Tibial artery (tissue), 4 donors: ENCODE results near the gene XIRP2.

Source experiments
- DNase-seq, 2 donors: peaks; one replicate each; pipeline ENCODE4 v3.0.0-alpha.2; 2019
- H3K27ac ChIP-seq, 2 donors: fragments of 200-600 bp; sonication (generic) in 1 of 2; 1 replicate in 1 of 2; 2 replicates in 1 of 2; pipeline ENCODE4 v1.5.1; 2018 to 2019; ENCODE audit warnings: mild to moderate bottlenecking in 1 of 2
- H3K27me3 ChIP-seq, 2 donors: fragments of 200-600 bp; sonication (generic) in 1 of 2; one replicate each; pipeline versions ENCODE4 v1.5.1 to v1.6.0; 2016 to 2019
- H3K36me3 ChIP-seq, 3 donors: fragments of 200-600 bp; sonication (generic) in 2 of 3; one replicate each; pipeline ENCODE4 v1.5.1; 2016 to 2019; ENCODE audit warnings: mild to moderate bottlenecking in 2 of 3
- H3K4me1 ChIP-seq, 4 donors: fragments of 200-600 bp; sonication (generic) in 2 of 4; 1 replicate in 3 of 4; 2 replicates in 1 of 4; pipeline ENCODE4 v1.5.1; 2016 to 2019
- H3K4me3 ChIP-seq, 2 donors: fragments of 200-600 bp; sonication (generic) in 1 of 2; 1 replicate in 1 of 2; 2 replicates in 1 of 2; pipeline ENCODE4 v1.5.1; 2018 to 2019; ENCODE audit warnings: mild to moderate bottlenecking in 2 of 2
- H3K9me3 ChIP-seq, 3 donors: fragments of 200-600 bp; sonication (generic) in 1 of 3; one replicate each; pipeline ENCODE4 v1.5.1; 2016 to 2019
- CTCF ChIP-seq, 2 experiments: fragments of 200-600 bp in 1 of 2; fragments of 450-650 bp in 1 of 2; IDR thresholded peaks; one replicate each; pipeline ENCODE4 v1.5.1; 2017 to 2019; ENCODE audit warnings: antibody characterized with exemption in 2 of 2, mild to moderate bottlenecking in 1 of 2, moderate library complexity in 1 of 2
- intact Hi-C: fragments of 100-400 bp; cut with DNase I; formaldehyde crosslinking; loops from one replicate; pipeline ENCODE4 v1.15.0; 2023; ENCODE audit warnings: low total_unique reads

Gene XIRP2

GRCh38 chr2:167209784-167210183 is 321.5 kb downstream of the XIRP2 start:
- H3K4me3 ChIP-seq: no peak overlapping the region
- H3K4me1 ChIP-seq: peaks cover 0 to 7% (median 0%) of the 10 kb centered on the region in 4 donors
- intact Hi-C loops: no loop called here
- no peak overlapping the region for H3K27ac ChIP-seq
- H3K9me3 ChIP-seq: no peaks in the 10 kb centered on the region
- no peak for TF ChIP-seq CTCF (IDR thresholded peaks at IDR 0.05)
- H3K36me3 ChIP-seq: no peaks in the 10 kb centered on the region
- no peaks in the 10 kb centered on the region for H3K27me3 ChIP-seq
- DNase-seq: no peak

- Histone ChIP-seq H3K27me3 (no peaks in the 10 kb centered on the region), H3K27ac (no peak overlapping the region), H3K9me3 (no peaks in the 10 kb centered on the region), H3K4me1 (peaks cover 0 to 7% (median 0%) of the 10 kb centered on the region in 4 donors), H3K36me3 (no peaks in the 10 kb centered on the region), H3K4me3 (no peak overlapping the region)
- peak; percentile 79 to 81 for TF ChIP-seq CTCF (IDR thresholded peaks at IDR 0.05)
- no peak for DNase-seq
- intact Hi-C loops: no loop called here
These were observed 323.9 kb downstream of the XIRP2 start for GRCh38 chr2:167212014-167212648.

- no peak for DNase-seq
- Histone ChIP-seq H3K4me3 (no peak overlapping the region), H3K36me3 (no peaks in the 10 kb centered on the region), H3K9me3 (no peaks in the 10 kb centered on the region), H3K27ac (no peak overlapping the region), H3K27me3 (no peaks in the 10 kb centered on the region), H3K4me1 (peaks cover 0 to 7% (median 0%) of the 10 kb centered on the region in 4 donors)
- no peak for TF ChIP-seq CTCF (IDR thresholded peaks at IDR 0.05)
- intact Hi-C loops: no loop called here
These were observed 327.3 kb downstream of the XIRP2 start for GRCh38 chr2:167215595-167215994.

GRCh38 chr2:167237478-167237877 is 349.2 kb downstream of the XIRP2 start:
- no peak overlapping the region for H3K27ac ChIP-seq
- H3K4me1 ChIP-seq: no peaks in the 10 kb centered on the region
- H3K27me3 ChIP-seq: no peaks in the 10 kb centered on the region
- no peak overlapping the region for H3K4me3 ChIP-seq
- no peak for DNase-seq
- intact Hi-C loops: no loop called here
- TF ChIP-seq CTCF (IDR thresholded peaks at IDR 0.05): no peak
- no peaks in the 10 kb centered on the region for H3K36me3 ChIP-seq
- no peaks in the 10 kb centered on the region for H3K9me3 ChIP-seq

- no peak overlapping the region for H3K4me3 ChIP-seq
- H3K27ac ChIP-seq: no peak overlapping the region
- DNase-seq: no peak
- H3K4me1 ChIP-seq: no peaks in the 10 kb centered on the region
- no peaks in the 10 kb centered on the region for H3K27me3 ChIP-seq
- intact Hi-C loops: loop anchor here (5.0 kb wide), 1 partner anchor 273 kb away; no protein-coding TSS in a partner anchor
- H3K36me3 ChIP-seq: no peaks in the 10 kb centered on the region
- H3K9me3 ChIP-seq: no peaks in the 10 kb centered on the region
- no peak for TF ChIP-seq CTCF (IDR thresholded peaks at IDR 0.05)
These were observed 352.4 kb downstream of the XIRP2 start for GRCh38 chr2:167240671-167241070.

GRCh38 chr2:167249197-167249596 is 360.9 kb downstream of the XIRP2 start:
- Histone ChIP-seq H3K9me3 (no peaks in the 10 kb centered on the region), H3K36me3 (no peaks in the 10 kb centered on the region), H3K27ac (no peak overlapping the region), H3K4me3 (no peak overlapping the region), H3K27me3 (no peaks in the 10 kb centered on the region), H3K4me1 (no peaks in the 10 kb centered on the region)
- TF ChIP-seq CTCF (IDR thresholded peaks at IDR 0.05): no peak
- no peak for DNase-seq
- intact Hi-C loops: no loop called here
